ENCODE results near the gene FBF1.

The FBF1 gene

GRCh38 chr17:75880266-75880665 is 60.6 kb downstream of the FBF1 start:
- Histone ChIP-seq H3K27ac (ENCODE audit: extremely low read depth, low read depth, low read length) (no peak overlapping the region), H3K4me1 (ENCODE audit: control insufficient read depth, insufficient read depth, low read length) (no peaks in the 10 kb centered on the region; the same call in 1 of the 2 replicates), H3K36me3 (ENCODE audit: control insufficient read depth in 2 of 2, insufficient read depth in 1 of 2, low read length in 2 of 2) (peaks cover 0 to 3% of the 10 kb centered on the region in 2 experiments; a peak in 1 of 3 replicates), H3K9me3 (ENCODE audit: control insufficient read depth, insufficient read depth, low read depth, low read length) (no peaks in the 10 kb centered on the region), H3K4me3 (ENCODE audit: low read depth, low read length) (no peak overlapping the region)
- ChIA-PET POLR2A (interaction anchor here (0.5 to 2.0 kb wide), 5 partner anchors 9 to 100 kb away, joined by 3 to 6 read pairs (median 3); partner anchors contain the start of genes TRIM65 and WBP2), CTCF (interaction anchor here (0.7 to 1.9 kb wide), 2 partner anchors 18 kb away, joined by 3 to 21 read pairs; no protein-coding TSS in a partner anchor)
- TF ChIP-seq ZNF362 (tag by site-specific recombination; IDR thresholded peaks at IDR 0.05) (no peak), ZNF707 (tag by site-specific recombination; IDR thresholded peaks at IDR 0.05) (no peak), ZNF266 (tag by site-specific recombination; IDR thresholded peaks at IDR 0.05; ENCODE audit: low read depth) (no peak), ZBTB48 (tag by site-specific recombination; IDR thresholded peaks at IDR 0.05) (no peak), SP3 (tag by site-specific recombination; IDR thresholded peaks at IDR 0.05) (no peak), GLI4 (tag by site-specific recombination; IDR thresholded peaks at IDR 0.05) (no peak), FEZF1 (tag by site-specific recombination; IDR thresholded peaks at IDR 0.05) (no peak), ZNF184 (tag by site-specific recombination; IDR thresholded peaks at IDR 0.05) (no peak), ZFP37 (tag by site-specific recombination; IDR thresholded peaks at IDR 0.05) (no peak), ZNF155 (tag by site-specific recombination; IDR thresholded peaks at IDR 0.05) (no peak), ZNF280C (tag by site-specific recombination; IDR thresholded peaks at IDR 0.05) (no peak), ZNF76 (tag by site-specific recombination; IDR thresholded peaks at IDR 0.05; ENCODE audit: borderline replicate concordance, low read depth) (no peak), ZNF175 (tag by site-specific recombination; IDR thresholded peaks at IDR 0.05) (no peak), OSR2 (tag by site-specific recombination; IDR thresholded peaks at IDR 0.05) (no peak), ZNF692 (tag by site-specific recombination; IDR thresholded peaks at IDR 0.05) (no peak), SALL2 (tag by site-specific recombination; IDR thresholded peaks at IDR 0.05; ENCODE audit: borderline replicate concordance) (no peak), REPIN1 (tag by site-specific recombination; IDR thresholded peaks at IDR 0.05; ENCODE audit: low read depth) (no peak)

GRCh38 chr17:75878174-75878998 is 62.5 kb downstream of the FBF1 start, which contains the start of gene TRIM47:
TSS of gene TRIM47 (minus strand) at chr17:75878581. CDS start at chr17:75878548, 33 bp downstream.
- H3K27ac ChIP-seq (ENCODE audit: extremely low read depth, low read depth, low read length): peak within 1 kb of the TSS; percentile 61; the same call in 1 of the 2 replicates
- TF ChIP-seq ZSCAN5A (tag by site-specific recombination; IDR thresholded peaks at IDR 0.05) (peak; percentile 81; the same call in 1 of the 2 replicates), ZNF24 (tag by site-specific recombination; IDR thresholded peaks at IDR 0.05) (no peak), SP3 (tag by site-specific recombination; IDR thresholded peaks at IDR 0.05) (peak; percentile 56), AEBP2 (tag by site-specific recombination; IDR thresholded peaks at IDR 0.05; ENCODE audit: borderline replicate concordance) (no peak), GLIS2 (tag by site-specific recombination; IDR thresholded peaks at IDR 0.05) (peak; percentile 73; the same call in 1 of the 2 replicates), ZNF544 (tag by site-specific recombination; IDR thresholded peaks at IDR 0.05) (no peak), ZNF341 (tag by site-specific recombination; IDR thresholded peaks at IDR 0.05; ENCODE audit: low read depth) (peak; percentile 61; the same call in 1 of the 2 replicates), EGR2 (tag by site-specific recombination; IDR thresholded peaks at IDR 0.05; ENCODE audit: low read depth) (0 out of 2 replicates have a peak, but pooled peaks have one; percentile 27), ZSCAN30 (tag by site-specific recombination; IDR thresholded peaks at IDR 0.05) (no peak)

More at GRCh38 chr17:75878174-75878998, 62.5 kb downstream of the FBF1 start, which contains the start of gene TRIM47:
- Histone ChIP-seq H3K4me1 (ENCODE audit: control insufficient read depth, insufficient read depth, low read length) (no peaks in the 10 kb centered on the region; the same call in 1 of the 2 replicates), H3K36me3 (ENCODE audit: control insufficient read depth in 2 of 2, insufficient read depth in 1 of 2, low read length in 2 of 2) (peaks cover 0 to 4% of the 10 kb centered on the region in 2 experiments; a peak in 1 of 3 replicates), H3K9me3 (ENCODE audit: control insufficient read depth, insufficient read depth, low read depth, low read length) (no peaks in the 10 kb centered on the region), H3K4me3 (ENCODE audit: low read depth, low read length) (peak within 1 kb of the TSS; percentile 24)
- POLR2A ChIA-PET: interaction anchor here (0.9 to 5.1 kb wide), 12 partner anchors 11 to 169 kb away, joined by 3 to 34 read pairs (median 4); partner anchors contain the start of genes MRPL38, TRIM65 and WBP2
- CTCF ChIA-PET: interaction anchor here (0.6 to 3.6 kb wide), 12 partner anchors 10 to 120 kb away, joined by 3 to 28 read pairs (median 7); partner anchors contain the start of genes MRPL38, TRIM65 and WBP2

Data from HEK293 (cell line).